Measurements from ENCODE around the gene DNAAF2.
"Not testable (repeated sequence)": the region's sequence is repeated elsewhere in the genome, so short reads cannot be mapped to it uniquely, and the experiment has no call there.

DNAAF2 gene

GRCh38 chr14:49634547-49635334, at the start of gene DNAAF2:
DNAAF2 (minus strand) TSS chr14:49635244; CDS start chr14:49635149, 95 bp downstream.
- peak; percentile 56 for DNase-seq

GRCh38 chr14:49679271-49679670, 44.2 kb upstream of the DNAAF2 start:
- no peak for DNase-seq

- no peak for DNase-seq
These were observed 42.6 kb upstream of the DNAAF2 start for GRCh38 chr14:49677643-49678042.

- DNase-seq, result no peak
These were observed 38.5 kb upstream of the DNAAF2 start for GRCh38 chr14:49673586-49673985.

- no peak for DNase-seq
These were observed 35.4 kb upstream of the DNAAF2 start for GRCh38 chr14:49670475-49670874.

GRCh38 chr14:49659526-49660455, 24.7 kb upstream of the DNAAF2 start:
- DNase-seq, result no peak

GRCh38 chr14:49657500-49657899, 22.5 kb upstream of the DNAAF2 start:
- DNase-seq, result not testable (repeated sequence)

GRCh38 chr14:49654511-49654910, 19.5 kb upstream of the DNAAF2 start:
- DNase-seq, result no peak

GRCh38 chr14:49653508-49653907, 18.5 kb upstream of the DNAAF2 start:
- no peak for DNase-seq

- no peak for DNase-seq
These were observed 7.1 kb upstream of the DNAAF2 start for GRCh38 chr14:49642163-49642562.

GRCh38 chr14:49641697-49642129, 6.7 kb upstream of the DNAAF2 start:
- no peak for DNase-seq

GRCh38 chr14:49640540-49641417, 5.7 kb upstream of the DNAAF2 start:
- no peak for DNase-seq

- DNase-seq, result no peak
These were observed 2.6 kb upstream of the DNAAF2 start for GRCh38 chr14:49637534-49638078.

- DNase-seq, result no peak
These were observed 1.8 kb upstream of the DNAAF2 start for GRCh38 chr14:49636866-49637265.

GRCh38 chr14:49633640-49634546, 1.2 kb downstream of the DNAAF2 start:
- peak; percentile 78 for DNase-seq

- DNase-seq, result no peak
These were observed 10.9 kb downstream of the DNAAF2 start for GRCh38 chr14:49623941-49624839.

GRCh38 chr14:49623387-49623786, 11.7 kb downstream of the DNAAF2 start:
- DNase-seq, result no peak

GRCh38 chr14:49622022-49622607, 12.9 kb downstream of the DNAAF2 start:
- no peak for DNase-seq

GRCh38 chr14:49621114-49621881, 13.7 kb downstream of the DNAAF2 start:
- peak; percentile 15 for DNase-seq
